ENCODE results near the gene LPP. TPM values are rescaled to one million over a fixed set of nuclear protein-coding genes. Genes with fewer than 3 reads are reported as not detected.

Gene LPP
- polyA plus RNA-seq, 4 donors, result 17.0 to 31.8 (median 24.2) TPM

- no peak for DNase-seq (ENCODE audit: low read depth in 4 of 4, low spot score in 2 of 4)
Measured at GRCh38 chr3:188242436-188243123, 88.6 kb downstream of the LPP start.

- DNase-seq (ENCODE audit: low read depth in 4 of 4, low spot score in 2 of 4), result no peak
Measured at GRCh38 chr3:188243124-188243795, 89.3 kb downstream of the LPP start.

- DNase-seq (ENCODE audit: low read depth in 4 of 4, low spot score in 2 of 4), result no peak
Measured at GRCh38 chr3:188244395-188244861, 90.5 kb downstream of the LPP start.

- DNase-seq (ENCODE audit: low read depth in 4 of 4, low spot score in 2 of 4), result no peak
Measured at GRCh38 chr3:188246905-188247304, 92.9 kb downstream of the LPP start.

GRCh38 chr3:188248036-188248561 is 94.1 kb downstream of the LPP start:
- DNase-seq (ENCODE audit: low read depth in 4 of 4, low spot score in 2 of 4), result no peak

GRCh38 chr3:188253123-188253793 is 99.3 kb downstream of the LPP start:
- DNase-seq (ENCODE audit: low read depth in 4 of 4, low spot score in 2 of 4), result no peak

GRCh38 chr3:188253800-188254452 is 100.0 kb downstream of the LPP start:
- DNase-seq (ENCODE audit: low read depth in 4 of 4, low spot score in 2 of 4), result no peak

GRCh38 chr3:188254520-188255070 is 100.6 kb downstream of the LPP start:
- no peak for DNase-seq (ENCODE audit: low read depth in 4 of 4, low spot score in 2 of 4)

- DNase-seq (ENCODE audit: low read depth in 4 of 4, low spot score in 2 of 4), result no peak
Measured at GRCh38 chr3:188255190-188255589, 101.2 kb downstream of the LPP start.

- no peak for DNase-seq (ENCODE audit: low read depth in 4 of 4, low spot score in 2 of 4)
Measured at GRCh38 chr3:188256758-188257157, 102.8 kb downstream of the LPP start.

- no peak for DNase-seq (ENCODE audit: low read depth in 4 of 4, low spot score in 2 of 4)
Measured at GRCh38 chr3:188257384-188258026, 103.5 kb downstream of the LPP start.

- DNase-seq (ENCODE audit: low read depth in 4 of 4, low spot score in 2 of 4), result no peak
Measured at GRCh38 chr3:188259191-188259590, 105.2 kb downstream of the LPP start.

GRCh38 chr3:188259596-188259995 is 105.6 kb downstream of the LPP start:
- no peak for DNase-seq (ENCODE audit: low read depth in 4 of 4, low spot score in 2 of 4)

- DNase-seq (ENCODE audit: low read depth in 4 of 4, low spot score in 2 of 4), result no peak
Measured at GRCh38 chr3:188261011-188261410, 107.1 kb downstream of the LPP start.

GRCh38 chr3:188262488-188262887 is 108.5 kb downstream of the LPP start:
- DNase-seq (ENCODE audit: low read depth in 4 of 4, low spot score in 2 of 4), result no peak

- DNase-seq (ENCODE audit: low read depth in 4 of 4, low spot score in 2 of 4), result no peak
Measured at GRCh38 chr3:188262913-188263683, 109.1 kb downstream of the LPP start.

GRCh38 chr3:188264226-188265207 is 110.6 kb downstream of the LPP start:
- no peak for DNase-seq (ENCODE audit: low read depth in 4 of 4, low spot score in 2 of 4)
